ENCODE results near the gene ZNF385B.

GRCh38 chr2:179768765-179769164 is 92.6 kb downstream of the ZNF385B start:
- no peak for TF ChIP-seq CTCF (IDR thresholded peaks at IDR 0.05)
- no peak for TF ChIP-seq POLR2A (IDR thresholded peaks at IDR 0.05)

All from heart left ventricle (tissue), 13 donors.